HT-29 (cell line): ENCODE results near the gene SMAGP. TPM values are rescaled to one million over a fixed set of nuclear protein-coding genes. Genes with fewer than 3 reads are reported as not detected.
"Not testable (repeated sequence)": the region's sequence is repeated elsewhere in the genome, so short reads cannot be mapped to it uniquely, and the experiment has no call there.

Experiments
- DNase-seq: peaks from one replicate; pipeline ENCODE4 v3.0.0-alpha.2; 2015; ENCODE audit warnings: low spot score
- total RNA-seq: library from RNA; depleted of rRNA; stranded (reverse); fragments of >200 nt; shearing (Covaris generic); gene quantifications from 2 replicates; pipeline ENCODE4 v1.2.3, GENCODE V29; 2014

The SMAGP gene
- total RNA-seq, 1 experiment from 2014 or later = 93.2 TPM

DNA sequence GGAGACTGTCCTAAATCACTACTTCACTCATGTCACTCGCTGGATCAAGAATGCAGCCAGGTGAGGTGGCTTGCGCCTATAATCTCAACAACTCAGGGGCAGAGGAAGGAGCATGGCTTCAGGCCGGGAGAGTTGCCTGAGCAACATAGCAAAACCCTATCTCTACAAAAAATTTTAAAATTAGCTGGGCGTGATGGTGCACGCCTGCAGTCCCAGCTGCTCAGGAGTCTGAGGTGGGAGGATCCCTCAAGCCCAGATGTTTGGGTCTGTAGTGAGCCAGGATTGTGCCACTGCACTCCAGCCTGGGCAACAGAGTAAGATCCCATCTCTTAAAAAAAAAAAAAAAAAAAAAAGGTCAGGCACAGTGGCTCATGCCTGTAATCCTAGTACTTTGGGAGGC lies 5.9 kb downstream of the SMAGP start:
- DNase-seq = no peak

DNA sequence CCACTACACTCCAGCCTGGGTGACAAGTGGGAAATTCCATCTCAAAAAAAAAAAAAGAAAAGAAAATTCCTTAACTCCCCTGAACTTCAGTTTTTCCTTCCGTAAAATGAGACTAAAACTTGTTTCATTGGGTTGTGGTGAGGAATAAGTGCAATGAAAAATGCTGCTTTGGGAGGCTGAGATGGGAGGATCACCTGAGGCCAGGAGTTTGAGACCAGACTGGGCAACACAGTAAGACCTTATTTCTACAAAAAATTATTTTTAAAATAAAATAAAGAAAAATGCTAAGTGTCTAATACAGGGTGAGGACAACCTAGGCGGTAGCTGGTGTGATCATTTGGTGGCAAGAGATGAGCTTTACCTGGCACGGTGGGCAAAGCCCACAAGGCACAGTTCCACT lies 6.9 kb downstream of the SMAGP start:
- no peak for DNase-seq

DNA sequence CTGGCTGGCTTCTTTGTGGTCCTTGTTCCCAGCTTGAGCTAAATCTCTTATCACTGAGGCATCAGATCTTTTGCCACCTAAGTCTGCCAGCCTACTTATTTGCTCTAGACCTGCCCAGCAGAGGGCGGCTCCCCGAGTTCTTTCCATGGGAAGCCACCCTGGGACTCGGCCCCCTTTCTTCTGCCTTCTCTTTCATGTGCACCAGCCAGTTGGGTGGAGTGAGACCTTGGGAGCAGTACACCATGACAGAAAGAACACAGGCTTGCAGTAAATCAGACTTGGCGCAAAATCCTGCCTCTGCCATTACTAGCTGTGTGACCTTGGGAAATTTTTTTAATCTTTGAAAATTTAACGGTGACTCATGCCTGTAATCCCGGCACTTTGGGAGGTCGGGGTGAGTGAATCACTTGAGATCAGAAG lies 7.4 kb downstream of the SMAGP start:
- peak; percentile 88 for DNase-seq

DNA sequence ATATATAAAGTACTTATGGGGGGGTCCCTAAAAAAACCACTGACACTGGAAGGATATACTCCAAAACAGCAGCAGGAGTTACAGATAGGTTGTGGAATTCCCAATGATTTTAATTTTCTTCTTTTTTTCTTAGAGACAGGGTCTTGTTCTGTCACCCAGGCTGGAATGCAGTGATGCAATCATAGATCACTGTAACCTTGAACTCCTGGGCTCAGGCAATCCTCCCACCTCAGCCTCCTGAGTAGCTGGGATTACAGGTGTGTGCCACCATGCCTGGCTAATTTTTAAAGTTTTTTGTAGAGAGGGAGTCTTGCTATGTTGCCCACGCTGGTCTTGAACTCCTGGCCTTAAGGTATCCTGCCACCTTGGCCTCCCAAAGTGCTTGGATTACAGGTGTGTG lies 10.6 kb downstream of the SMAGP start:
- DNase-seq = not testable (repeated sequence)

DNA sequence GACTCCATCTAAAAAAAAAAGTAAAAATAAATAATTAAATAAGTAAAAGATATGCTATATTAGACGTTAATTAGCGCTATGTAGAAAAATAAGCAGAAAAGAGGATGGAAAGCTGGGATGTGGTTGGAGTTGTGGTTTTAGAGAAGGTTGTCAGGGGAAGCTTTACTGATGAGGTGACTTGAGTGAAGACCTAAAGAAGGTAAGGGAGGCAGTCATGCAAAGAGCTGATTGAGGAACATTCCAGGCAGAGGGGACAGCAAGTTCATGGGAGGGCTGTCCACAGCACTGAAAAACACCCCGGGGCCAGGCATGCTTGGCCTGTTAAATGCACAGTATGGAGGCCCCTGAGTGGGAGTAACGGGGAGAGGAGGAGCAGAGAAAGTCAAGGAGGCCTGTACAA lies 15.7 kb downstream of the SMAGP start:
- DNase-seq = no peak

DNA sequence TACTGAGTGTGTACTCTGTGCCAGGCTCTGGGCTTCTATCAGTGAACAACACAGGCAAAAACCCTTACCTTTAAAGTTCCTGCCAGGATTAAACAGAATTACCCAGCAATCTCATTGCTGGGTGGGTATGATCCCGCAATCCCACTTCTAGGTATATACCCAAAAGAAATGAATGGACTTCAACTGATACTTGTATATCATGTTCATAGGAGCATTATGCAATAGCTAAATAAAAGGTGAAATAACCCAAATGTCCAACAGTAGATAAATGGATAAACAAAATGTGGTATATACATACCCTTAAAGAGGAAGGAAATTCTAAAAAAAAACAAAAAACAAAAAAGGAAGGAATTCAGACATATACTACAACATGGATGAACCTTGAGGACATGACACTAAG lies 16.9 kb downstream of the SMAGP start:
- DNase-seq = no peak

DNA sequence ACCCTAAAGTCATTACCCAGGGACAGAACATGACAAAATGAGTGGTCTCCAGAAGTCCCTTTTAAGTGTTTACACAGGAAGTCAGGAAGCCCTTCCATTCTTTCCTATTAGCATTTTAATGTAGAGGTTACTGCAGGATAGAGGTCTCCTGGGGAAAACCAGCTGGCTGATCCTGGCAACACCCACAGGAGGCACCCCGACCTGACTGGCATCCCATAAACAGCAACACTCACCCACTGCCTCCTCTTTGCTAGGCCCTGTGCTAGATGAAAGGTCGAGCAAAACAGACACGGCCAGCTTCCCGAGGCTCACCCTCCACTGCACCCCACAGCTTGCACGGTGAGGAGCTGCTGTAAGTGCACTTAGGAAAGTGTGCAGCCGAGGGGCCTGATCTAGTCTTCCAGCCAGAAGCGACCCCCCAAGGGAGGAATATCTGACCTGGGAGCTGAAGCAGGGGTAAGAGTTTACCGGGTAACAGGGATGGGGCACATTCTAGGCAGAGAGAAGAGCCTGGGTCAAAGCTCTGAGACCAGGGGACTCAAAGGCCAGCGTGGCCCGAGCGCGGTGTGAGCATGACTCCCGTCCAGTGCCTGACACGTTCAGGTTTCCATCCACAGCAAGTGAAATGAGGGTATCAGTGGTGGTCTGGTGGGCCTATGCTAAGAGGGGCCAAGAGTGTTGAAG lies 22.6 kb downstream of the SMAGP start:
- DNase-seq = no peak

DNA sequence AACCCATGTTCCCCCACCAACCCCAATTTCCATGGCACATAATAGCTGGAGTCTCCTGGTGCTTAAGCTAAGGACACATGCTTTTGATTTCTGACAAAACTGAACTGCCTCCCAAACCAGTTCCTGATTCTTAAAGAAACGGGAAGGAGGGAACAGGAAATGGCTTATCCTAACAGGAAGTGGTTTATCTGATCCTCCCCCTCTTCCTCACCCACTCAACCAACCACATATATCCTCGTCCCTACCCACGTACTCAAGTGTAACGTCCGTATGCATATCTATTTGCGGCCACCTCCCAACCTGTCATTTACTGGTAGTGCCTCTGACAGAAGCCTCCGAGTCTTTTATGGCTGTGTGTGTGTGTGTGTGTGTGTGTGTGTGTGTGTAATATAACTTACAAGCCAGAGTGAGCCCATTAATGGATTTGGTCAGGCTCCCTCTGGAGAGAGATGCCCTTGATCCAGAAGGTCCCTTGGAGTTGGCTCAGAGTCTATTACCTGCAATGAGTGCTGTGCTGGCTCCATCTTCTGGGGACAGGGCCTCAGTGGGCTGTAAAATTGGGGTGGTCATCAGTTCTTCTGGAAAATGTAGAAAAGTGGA lies 23.9 kb downstream of the SMAGP start:
- peak; percentile 39 for DNase-seq

DNA sequence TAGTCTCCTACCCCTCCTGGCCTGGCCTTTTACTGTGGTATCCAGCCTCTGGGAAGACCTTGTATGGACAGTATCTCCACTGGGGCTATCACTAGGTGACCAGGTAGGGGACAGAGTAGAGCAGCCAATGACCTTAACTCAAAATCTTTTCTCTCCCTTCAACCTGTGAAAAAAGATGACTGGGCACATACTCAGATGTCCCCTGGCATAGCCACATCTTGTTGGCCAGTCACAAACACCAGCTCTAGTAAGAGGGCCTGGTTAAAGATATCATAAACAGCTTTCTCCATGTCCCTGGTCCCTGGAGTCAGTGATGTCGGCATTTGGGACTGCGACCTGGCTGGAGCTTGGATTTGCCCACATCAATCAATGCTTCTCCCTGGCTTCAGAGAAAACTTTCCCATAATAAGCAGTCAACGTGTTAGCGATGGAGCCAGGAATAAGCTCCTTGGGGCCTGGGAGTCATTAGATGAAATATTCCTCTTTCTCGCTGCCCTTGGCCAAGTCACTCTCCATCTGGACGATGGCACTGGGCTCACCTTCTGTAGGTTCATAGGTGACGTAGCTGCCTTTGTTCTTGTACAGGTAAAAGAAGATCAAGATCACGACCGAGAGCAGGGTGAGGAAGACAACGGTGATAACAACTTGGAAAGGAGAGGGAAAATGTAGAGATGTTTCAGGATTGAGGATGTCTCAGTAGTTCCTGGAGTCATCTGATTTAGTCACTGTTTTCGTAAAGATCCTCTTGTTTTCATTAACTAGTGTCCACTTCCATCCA lies 24.6 kb downstream of the SMAGP start:
- no peak for DNase-seq

DNA sequence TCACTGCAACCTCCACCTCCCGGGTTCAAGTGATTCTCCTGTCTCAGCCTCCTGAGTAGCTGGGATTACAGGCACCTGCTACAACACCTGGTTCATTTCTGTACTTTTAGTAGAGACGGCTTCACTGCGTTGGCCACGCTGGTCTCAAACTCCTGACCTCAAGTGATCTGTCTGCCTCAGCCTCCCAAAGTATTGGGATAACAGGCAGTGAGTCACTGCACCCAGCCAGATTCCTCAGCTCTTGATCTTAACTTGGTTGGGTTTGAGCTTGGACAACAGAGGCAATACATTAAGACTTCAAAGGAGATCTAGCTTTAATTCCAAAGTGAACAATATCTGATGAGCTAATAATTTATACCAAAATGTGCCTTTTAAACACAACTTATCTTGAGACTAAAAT lies 25.9 kb downstream of the SMAGP start:
- DNase-seq = no peak

DNA sequence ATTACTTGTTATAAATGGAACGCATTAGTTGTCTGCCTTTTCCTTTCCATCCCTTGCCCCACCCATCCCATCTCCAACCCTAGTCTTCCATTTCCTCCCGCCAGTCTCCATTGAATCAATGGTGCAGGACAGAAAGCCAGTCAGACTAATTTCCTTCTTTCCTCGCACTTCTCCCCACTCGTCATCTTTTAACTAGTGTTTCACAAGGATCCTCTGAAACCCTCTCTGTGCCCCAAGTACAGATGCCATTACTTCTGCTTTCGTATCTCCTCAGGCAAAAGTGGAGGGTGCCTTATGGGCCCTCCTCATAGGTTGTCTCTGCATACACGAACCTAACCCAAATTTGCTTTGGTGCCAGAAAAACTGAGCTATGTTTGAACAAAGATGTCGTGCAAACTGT lies 27.3 kb downstream of the SMAGP start:
- no peak for DNase-seq

DNA sequence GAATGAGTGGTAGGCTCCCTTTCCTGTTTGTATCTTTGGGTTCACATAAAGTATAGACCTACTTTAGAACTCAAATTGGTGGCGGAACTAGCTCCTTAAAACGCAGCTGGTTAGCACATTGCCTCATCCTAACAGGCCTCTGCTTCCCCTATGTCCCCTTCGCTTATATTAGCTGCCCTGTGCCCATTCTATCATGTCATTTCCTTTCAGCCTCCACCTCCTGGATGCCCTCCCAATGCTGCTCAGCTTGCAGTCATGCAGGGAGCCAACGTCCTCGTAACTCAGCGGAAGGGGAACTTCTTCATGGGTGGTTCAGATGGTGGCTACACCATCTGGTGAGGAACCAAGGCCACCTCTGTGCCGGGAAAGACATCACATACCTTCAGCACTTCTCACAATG lies 28.1 kb downstream of the SMAGP start:
- DNase-seq = no peak

DNA sequence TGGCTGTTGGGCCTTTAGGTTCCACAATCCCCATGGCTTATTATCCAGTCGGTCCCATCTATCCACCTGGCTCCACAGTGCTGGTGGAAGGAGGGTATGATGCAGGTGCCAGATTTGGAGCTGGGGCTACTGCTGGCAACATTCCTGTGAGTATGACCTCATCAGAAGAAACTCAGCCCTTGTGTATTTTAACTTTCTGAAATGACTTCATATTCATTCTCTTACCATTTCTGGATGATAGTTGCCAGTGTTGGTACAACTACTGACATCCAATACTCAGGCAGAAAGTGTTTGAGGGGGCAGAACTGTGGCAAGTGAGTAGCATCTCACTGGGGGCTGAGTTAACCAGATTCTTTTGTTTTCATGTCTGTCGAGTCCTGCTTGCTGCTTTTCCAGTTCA lies 29.2 kb downstream of the SMAGP start:
- no peak for DNase-seq

DNA sequence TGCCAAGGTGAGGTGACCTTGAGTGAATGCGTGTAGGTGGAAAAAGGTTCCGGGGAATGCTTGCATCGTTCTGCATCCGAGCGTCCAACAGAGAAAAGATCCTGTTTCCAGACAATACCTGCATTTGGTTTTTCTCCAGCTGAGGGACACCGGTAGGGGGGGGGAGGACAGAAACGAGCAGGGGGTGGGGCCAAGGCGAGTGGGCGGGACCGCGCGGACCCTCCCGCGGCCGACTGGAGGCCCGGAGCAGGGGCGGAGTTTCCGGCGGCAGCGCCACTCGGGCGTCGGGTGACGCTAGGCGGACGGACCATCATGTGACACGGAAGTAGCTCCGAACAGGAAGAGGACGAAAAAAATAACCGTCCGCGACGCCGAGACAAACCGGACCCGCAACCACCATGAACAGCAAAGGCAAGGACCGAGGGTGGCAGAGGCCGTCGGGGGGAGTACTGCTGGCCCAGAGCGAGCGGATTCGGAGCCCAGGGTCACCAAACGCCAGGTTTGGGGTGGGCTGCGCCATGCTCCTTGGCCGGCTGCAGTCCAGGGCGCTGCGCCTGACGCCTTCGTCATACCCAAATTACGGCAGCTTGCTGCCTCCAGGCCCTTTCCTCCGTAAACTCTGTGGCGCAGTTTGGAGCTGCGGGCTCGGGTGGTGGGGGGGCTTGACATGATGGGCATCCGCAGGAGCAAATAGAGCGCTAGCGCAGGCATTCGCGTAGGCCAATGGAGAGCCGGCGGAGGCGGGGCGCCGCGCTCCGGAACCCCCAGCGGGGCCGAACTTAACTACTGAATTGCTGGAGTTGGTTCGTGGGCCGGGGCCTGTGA lies 31.5 kb downstream of the SMAGP start, which contains the start of gene DAZAP2:
Gene DAZAP2 (plus strand): TSS at position 317 of the 825 bp plus-strand sequence. CDS start 82 bp downstream, at position 399.
- DNase-seq = peak; percentile 95

DNA sequence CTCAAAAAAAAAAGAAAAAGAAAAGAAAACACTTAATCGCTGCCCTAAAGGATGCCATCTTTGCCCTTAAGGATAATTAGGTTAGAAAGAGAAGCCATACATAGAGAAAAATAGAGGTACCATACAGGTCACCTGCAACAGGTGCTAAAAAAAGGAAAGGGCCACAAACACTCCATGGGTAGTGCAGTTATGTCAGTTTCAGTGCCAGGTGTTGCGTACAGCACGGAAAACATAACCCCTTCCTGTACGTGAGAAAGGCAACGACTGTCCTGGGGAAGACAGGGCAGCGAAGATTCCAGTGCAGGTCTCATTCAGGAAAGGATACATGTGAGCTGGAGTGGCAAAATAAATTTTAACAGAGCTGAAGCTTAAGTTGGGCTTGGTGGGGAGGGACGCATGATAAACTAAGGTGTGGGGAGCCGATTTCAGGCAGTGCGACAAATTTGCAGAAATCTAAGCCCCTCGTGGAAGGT lies 32.1 kb downstream of the SMAGP start:
- no peak for DNase-seq

DNA sequence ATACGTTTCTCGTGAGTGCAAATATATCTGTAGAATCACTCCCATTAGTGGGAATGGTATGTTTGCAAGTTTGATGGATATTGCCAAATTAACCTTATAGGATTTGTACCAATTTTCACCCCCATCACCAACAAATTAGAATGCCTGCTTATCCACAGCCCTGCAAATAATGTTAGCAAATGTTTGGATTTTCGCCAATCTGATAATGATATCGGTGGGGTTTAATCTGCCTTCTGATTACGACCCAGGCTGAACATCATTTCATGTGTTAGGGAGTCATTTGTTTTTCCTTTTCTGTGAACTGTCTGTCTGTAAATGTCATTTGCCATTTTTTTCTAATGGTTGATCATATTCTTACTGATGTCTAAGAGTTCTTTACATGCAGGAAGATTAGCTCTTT lies 35.7 kb downstream of the SMAGP start:
- no peak for DNase-seq

DNA sequence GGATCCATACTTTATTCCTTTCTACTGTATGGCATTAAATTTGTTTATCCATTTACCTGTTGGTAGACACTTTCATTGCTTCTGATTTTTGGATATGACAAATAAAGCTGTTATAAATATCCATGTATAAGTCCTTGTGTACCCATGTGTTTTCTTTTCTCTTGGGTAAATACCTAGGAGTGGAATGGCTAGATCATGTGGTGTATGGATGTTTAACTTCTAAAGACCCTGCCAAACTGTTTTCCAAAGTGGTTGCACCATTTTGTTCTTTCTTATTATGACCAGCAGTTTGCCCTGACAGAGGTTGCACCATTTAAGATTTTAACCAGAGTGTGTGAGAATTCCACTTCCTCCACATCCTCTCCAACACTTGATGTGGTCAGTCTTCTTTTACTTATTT lies 37.6 kb downstream of the SMAGP start:
- no peak for DNase-seq

DNA sequence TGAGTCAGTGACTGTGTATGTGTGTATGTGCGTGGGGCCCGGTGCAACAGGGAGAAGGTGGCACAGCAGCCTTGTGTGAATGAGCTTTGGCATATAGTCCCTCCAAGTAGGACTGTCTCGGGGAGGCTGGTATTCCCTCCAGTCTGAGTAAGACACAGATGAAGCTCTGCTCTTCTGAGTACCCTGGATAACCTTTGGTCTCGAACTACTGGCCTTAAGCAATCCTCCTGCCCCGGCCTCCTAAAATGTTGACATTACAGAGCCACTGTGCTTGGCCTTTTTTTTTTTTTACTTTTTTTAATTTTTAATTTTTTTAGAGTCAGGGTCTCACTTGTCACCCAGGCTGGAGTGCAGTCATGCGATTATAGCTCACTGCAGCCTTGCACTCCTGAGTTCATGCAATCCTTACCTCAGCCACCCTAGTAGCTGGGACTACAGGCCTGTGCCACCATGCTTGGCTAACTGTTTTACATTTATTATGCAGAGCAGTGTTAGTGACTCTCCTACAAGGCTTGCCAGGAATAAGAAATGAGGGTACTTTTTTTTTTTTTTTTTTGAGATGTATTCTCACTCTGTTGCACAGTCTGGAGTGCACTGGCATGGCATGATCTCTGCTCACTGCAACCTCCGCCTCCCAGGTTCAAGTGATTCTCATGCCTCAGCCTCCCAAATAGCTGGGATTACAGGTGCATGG lies 41.0 kb downstream of the SMAGP start:
- no peak for DNase-seq

DNA sequence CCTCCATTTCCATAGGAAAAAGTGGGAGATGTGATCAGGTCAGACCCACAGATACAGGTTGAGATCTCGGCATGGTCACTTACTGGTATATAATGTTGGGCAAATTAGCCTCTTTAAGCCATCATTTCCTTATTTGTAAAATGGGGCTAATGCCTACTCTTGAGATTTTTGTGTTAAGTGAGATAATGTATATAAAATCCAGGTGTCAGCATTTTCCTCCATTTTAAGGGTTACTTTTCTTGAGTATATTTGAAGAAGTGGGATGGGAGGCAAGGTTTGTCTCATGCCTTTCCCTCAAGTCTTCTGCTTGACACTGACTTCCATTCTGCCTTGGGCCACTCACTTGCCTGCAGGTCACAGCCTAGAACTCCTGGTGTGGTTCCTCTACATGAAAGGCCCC lies 42.3 kb downstream of the SMAGP start:
- no peak for DNase-seq

DNA sequence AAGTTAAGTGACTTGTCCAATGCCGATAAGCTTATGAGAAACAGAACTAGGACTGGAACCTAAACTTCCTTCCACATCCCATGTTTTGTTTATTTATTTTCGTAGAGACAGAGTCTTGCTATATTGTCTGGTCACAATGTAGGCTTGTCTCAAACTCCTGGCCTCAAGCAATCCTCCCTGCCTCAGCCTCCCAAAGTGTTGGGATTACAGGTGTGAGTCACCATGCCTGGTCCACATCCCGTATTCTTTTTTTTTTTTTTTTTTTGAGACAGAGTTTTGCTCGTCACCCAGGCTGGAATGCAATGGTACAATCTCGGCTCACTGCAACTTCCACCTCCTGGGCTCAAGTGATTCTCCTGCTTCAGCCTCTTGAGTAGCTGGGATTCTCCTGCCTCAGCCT lies 43.1 kb downstream of the SMAGP start:
- not testable (repeated sequence) for DNase-seq

DNA sequence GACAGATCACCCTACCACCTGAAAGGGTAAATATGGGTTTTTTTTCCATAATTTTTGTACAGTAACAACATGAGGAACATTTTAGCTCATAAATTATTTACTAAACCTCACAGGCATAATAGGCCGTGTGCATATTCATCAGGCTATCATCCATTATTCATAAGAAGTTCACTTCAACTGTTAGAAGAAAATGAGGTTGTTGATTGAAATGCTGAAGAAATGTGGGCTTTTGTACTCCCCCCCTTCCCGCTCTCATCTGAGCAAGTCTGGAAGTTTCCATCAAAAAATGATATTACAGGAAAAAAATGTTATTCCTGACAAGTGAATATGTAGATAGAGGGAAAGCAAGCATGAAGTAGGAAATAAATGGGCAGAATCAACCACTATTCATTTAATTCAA lies 44.4 kb downstream of the SMAGP start:
- DNase-seq = no peak
